CD14-positive monocyte (primary cell): ENCODE results near the gene NSD2. TPM values are rescaled to one million over a fixed set of nuclear protein-coding genes. Genes with fewer than 3 reads are reported as not detected.

ENCODE experiments used
- DNase-seq, 3 donors: peaks; one replicate each; pipeline ENCODE4 v3.0.0-alpha.2; 2011 to 2022
- H2AFZ ChIP-seq: 2 replicates; pipeline ENCODE4 v1.6.0; 2012; ENCODE audit warnings: mild to moderate bottlenecking, low read depth, low read length, inconsistent platforms; ENCODE audit not compliant: insufficient read depth, poor library complexity, severe bottlenecking
- H3K27ac ChIP-seq, 2 donors: 1 replicate in 1 of 2; 2 replicates in 1 of 2; pipeline ENCODE4 v1.5.1; 2012 to 2013; ENCODE audit warnings: low read length in 2 of 2, control low read depth in 1 of 2, inconsistent platforms in 1 of 2, low read depth in 1 of 2, mild to moderate bottlenecking in 1 of 2
- H3K27me3 ChIP-seq, 2 donors: one replicate each; pipeline versions ENCODE4 v1.6.0 to v1.6.1; 2011 to 2013; ENCODE audit warnings: low read length in 2 of 2; ENCODE audit not compliant: control insufficient read depth in 2 of 2, insufficient read depth in 2 of 2
- H3K36me3 ChIP-seq, 2 donors: replicated peaks in 1 of 2; 1 replicate in 1 of 2; 2 replicates in 1 of 2; pipeline versions ENCODE4 v1.5.1 to v1.6.1; 2012 to 2013; ENCODE audit warnings: low read length in 2 of 2, control low read depth in 1 of 2, inconsistent platforms in 1 of 2, mild to moderate bottlenecking in 1 of 2; ENCODE audit not compliant: insufficient read depth in 2 of 2, control insufficient read depth in 1 of 2
- H3K4me1 ChIP-seq, 2 donors: 1 replicate in 1 of 2; 2 replicates in 1 of 2; pipeline versions ENCODE4 v1.5.1 to v1.6.1; 2012 to 2013; ENCODE audit warnings: low read length in 2 of 2, control low read depth in 1 of 2, inconsistent platforms in 1 of 2, mild to moderate bottlenecking in 1 of 2, moderate library complexity in 1 of 2; ENCODE audit not compliant: insufficient read depth in 2 of 2, control insufficient read depth in 1 of 2
- H3K4me2 ChIP-seq: replicated peaks from 2 replicates; pipeline ENCODE3; 2012; ENCODE audit warnings: low read length, moderate library complexity, mild to moderate bottlenecking; ENCODE audit not compliant: poor library complexity, severe bottlenecking; ENCODE audit errors: extremely low read depth
- H3K4me3 ChIP-seq, 3 experiments: fragments of 200-600 bp in 1 of 3; sonication (generic) in 1 of 3; replicated peaks in 1 of 3; 1 replicate in 2 of 3; 2 replicates in 1 of 3; pipeline ENCODE4 v1.5.1; 2011 to 2013; ENCODE audit warnings: low read length in 3 of 3, mild to moderate bottlenecking in 3 of 3, control low read depth in 2 of 3, low read depth in 2 of 3, inconsistent platforms in 1 of 3, moderate library complexity in 1 of 3
- H3K79me2 ChIP-seq: 2 replicates; pipeline ENCODE4 v1.6.0; 2012; ENCODE audit warnings: mild to moderate bottlenecking, control low read depth, inconsistent platforms, low read length, moderate library complexity; ENCODE audit not compliant: insufficient read depth
- H3K9ac ChIP-seq: 2 replicates; pipeline ENCODE4 v1.6.0; 2017; ENCODE audit warnings: low read length, mild to moderate bottlenecking; ENCODE audit not compliant: insufficient read depth, poor library complexity, severe bottlenecking
- H3K9me3 ChIP-seq, 2 donors: replicated peaks in 1 of 2; 1 replicate in 1 of 2; 2 replicates in 1 of 2; pipeline versions ENCODE4 v1.5.1 to v1.6.1; 2012 to 2013; ENCODE audit warnings: low read length in 2 of 2, control low read depth in 1 of 2; ENCODE audit not compliant: control insufficient read depth in 1 of 2, insufficient read depth in 1 of 2
- H4K20me1 ChIP-seq: 2 replicates; pipeline ENCODE4 v1.6.0; 2012; ENCODE audit warnings: mild to moderate bottlenecking, low read length, control low read depth, moderate library complexity; ENCODE audit not compliant: insufficient read depth
- H3K27ac Mint-ChIP-seq, 7 donors: one replicate each; pipeline ENCODE4 v1.8.0; 2020; ENCODE audit warnings: mild to moderate bottlenecking in 7 of 7, mixed read lengths in 7 of 7, moderate library complexity in 6 of 7, inconsistent platforms in 2 of 7
- H3K27me3 Mint-ChIP-seq, 3 donors: one replicate each; pipeline ENCODE4 v1.8.0; 2021 to 2022; ENCODE audit warnings: low read depth in 3 of 3, mild to moderate bottlenecking in 3 of 3, mixed read lengths in 3 of 3, moderate library complexity in 3 of 3, inconsistent platforms in 1 of 3
- H3K36me3 Mint-ChIP-seq, 2 donors: one replicate each; pipeline ENCODE4 v1.8.0; 2020; ENCODE audit warnings: mixed read lengths in 2 of 2, inconsistent platforms in 1 of 2, mild to moderate bottlenecking in 1 of 2
- H3K4me1 Mint-ChIP-seq: one replicate; pipeline ENCODE4 v1.8.0; 2020; ENCODE audit warnings: mild to moderate bottlenecking, mixed read lengths
- H3K4me3 Mint-ChIP-seq, 2 donors: one replicate each; pipeline ENCODE4 v1.8.0; 2020; ENCODE audit warnings: mild to moderate bottlenecking in 2 of 2, mixed read lengths in 2 of 2, moderate library complexity in 1 of 2
- H3K9me3 Mint-ChIP-seq, 7 donors: one replicate each; pipeline ENCODE4 v1.8.0; 2020 to 2022; ENCODE audit warnings: mixed read lengths in 7 of 7, mild to moderate bottlenecking in 6 of 7, moderate library complexity in 6 of 7, inconsistent platforms in 2 of 7
- WGBS: methylation state at CpG from one replicate; pipeline ENCODE4 v1.1.5; 2013; ENCODE audit warnings: missing lambda C conversion rate; ENCODE audit not compliant: insufficient coverage; 5-methylcytosine and 5-hydroxymethylcytosine counted together
- intact Hi-C, 2 donors: fragments of 100-400 bp; cut with micrococcal nuclease; formaldehyde crosslinking; loops; one replicate each; pipeline versions ENCODE4 v1.15.0 to v1.15.1; 2023
- polyA plus RNA-seq, 3 donors: library from polyadenylated mRNA; depleted of rRNA in 1 of 3; unstranded in 2 of 3; stranded (reverse) in 1 of 3; fragments of 300-500 nt in 2 of 3; fragments of >200 nt in 1 of 3; fragmentation: Illumina TruSeq in 2 of 3; gene quantifications; 1 replicate in 2 of 3; 2 replicates in 1 of 3; pipeline ENCODE4 v1.2.3, GENCODE V29; 2012 to 2021
- TF ChIP-seq, protein P1 (sequence below): fragments of 200-600 bp; IDR thresholded peaks from one replicate; pipeline ENCODE4 v1.8.0; 2022; ENCODE audit warnings: antibody characterized with exemption, mild to moderate bottlenecking

NSD2 gene
- polyA plus RNA-seq, 3 donors, result 1.9 to 8.7 (median 2.3) TPM

DNA sequence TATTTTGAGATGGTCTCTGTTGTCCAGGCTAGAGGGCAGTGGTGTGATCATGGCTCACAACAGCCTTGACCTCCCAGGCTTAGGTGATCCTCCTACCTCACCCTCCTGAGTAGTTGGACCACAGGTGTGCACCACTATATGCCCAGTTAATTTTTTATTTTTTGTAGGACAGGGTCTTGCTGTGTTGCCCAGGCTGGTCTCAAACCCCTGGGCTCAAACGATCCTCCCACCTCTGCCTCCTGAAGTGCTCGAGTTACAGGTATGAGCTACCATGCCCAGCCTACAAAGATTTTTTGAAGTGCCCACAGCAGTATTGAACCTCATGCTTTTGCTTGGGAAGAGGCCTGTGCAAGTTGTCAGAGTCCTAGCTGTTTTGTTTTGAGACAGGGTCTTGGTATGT lies 31.1 kb downstream of the NSD2 start:
- no peak overlapping the region for H3K4me3 ChIP-seq
- H3K4me1 ChIP-seq, result peaks cover 0 to 2% of the 10 kb centered on the region in 2 donors
- intact Hi-C loops, result loop anchor here (5.0 to 10.0 kb wide), 2 partner anchors 45 to 47 kb away; partner anchors contain the start of gene LETM1 (in 2 of the 2)
- Mint-ChIP-seq H3K27me3 (no peaks in the 10 kb centered on the region), H3K4me3 (no peak overlapping the region), H3K4me1 (peaks cover 4% of the 10 kb centered on the region), H3K27ac (peak overlapping the region in 2 of 7 donors; percentile 38 to 44), H3K9me3 (no peaks in the 10 kb centered on the region), H3K36me3 (peaks cover 53 to 69% of the 10 kb centered on the region in 2 donors)
- H3K9me3 ChIP-seq, result no peaks in the 10 kb centered on the region
- no peaks in the 10 kb centered on the region for H3K27me3 ChIP-seq
- H3K27ac ChIP-seq, result no peak overlapping the region
- H3K4me2 ChIP-seq, result no peak overlapping the region
- no peaks in the 10 kb centered on the region for H4K20me1 ChIP-seq
- no peak for DNase-seq
- no peak overlapping the region for H2AFZ ChIP-seq
- TF ChIP-seq, protein P1, sequence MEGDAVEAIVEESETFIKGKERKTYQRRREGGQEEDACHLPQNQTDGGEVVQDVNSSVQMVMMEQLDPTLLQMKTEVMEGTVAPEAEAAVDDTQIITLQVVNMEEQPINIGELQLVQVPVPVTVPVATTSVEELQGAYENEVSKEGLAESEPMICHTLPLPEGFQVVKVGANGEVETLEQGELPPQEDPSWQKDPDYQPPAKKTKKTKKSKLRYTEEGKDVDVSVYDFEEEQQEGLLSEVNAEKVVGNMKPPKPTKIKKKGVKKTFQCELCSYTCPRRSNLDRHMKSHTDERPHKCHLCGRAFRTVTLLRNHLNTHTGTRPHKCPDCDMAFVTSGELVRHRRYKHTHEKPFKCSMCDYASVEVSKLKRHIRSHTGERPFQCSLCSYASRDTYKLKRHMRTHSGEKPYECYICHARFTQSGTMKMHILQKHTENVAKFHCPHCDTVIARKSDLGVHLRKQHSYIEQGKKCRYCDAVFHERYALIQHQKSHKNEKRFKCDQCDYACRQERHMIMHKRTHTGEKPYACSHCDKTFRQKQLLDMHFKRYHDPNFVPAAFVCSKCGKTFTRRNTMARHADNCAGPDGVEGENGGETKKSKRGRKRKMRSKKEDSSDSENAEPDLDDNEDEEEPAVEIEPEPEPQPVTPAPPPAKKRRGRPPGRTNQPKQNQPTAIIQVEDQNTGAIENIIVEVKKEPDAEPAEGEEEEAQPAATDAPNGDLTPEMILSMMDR, result no peak
- H3K9ac ChIP-seq, result no peak overlapping the region
- peaks cover 39 to 70% of the 10 kb centered on the region in 2 donors for H3K36me3 ChIP-seq
- H3K79me2 ChIP-seq, result peaks cover 94% of the 10 kb centered on the region
- 94% methylated on average over 2 of the region's 2 CpGs for WGBS

DNA sequence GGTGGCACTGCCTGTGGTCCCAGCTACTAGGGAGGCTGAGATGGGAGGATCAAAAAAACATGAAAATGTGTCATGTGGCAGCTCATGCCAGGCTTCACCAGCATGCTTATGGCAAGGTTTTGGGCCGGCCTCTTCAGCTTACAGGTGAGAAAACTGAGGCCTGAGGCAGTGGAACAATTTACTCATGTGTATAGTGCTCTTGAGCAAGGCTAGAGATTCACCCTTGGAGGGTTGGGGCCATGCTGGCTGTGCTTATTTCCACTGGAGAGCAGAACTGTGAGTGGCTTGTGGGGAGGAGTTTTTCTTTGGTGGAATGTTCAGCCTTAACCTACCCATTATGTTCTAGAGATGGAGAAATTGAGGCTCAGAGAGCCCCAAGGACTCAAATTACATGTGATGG lies 31.8 kb downstream of the NSD2 start:
- Histone ChIP-seq H3K36me3 (peaks cover 41 to 78% of the 10 kb centered on the region in 2 donors), H3K4me1 (peaks cover 0 to 2% of the 10 kb centered on the region in 2 donors), H3K79me2 (peaks cover 94% of the 10 kb centered on the region), H3K27me3 (no peaks in the 10 kb centered on the region), H3K4me3 (no peak overlapping the region), H3K9ac (no peak overlapping the region), H4K20me1 (no peaks in the 10 kb centered on the region), H3K4me2 (no peak overlapping the region), H2AFZ (no peak overlapping the region), H3K27ac (no peak overlapping the region), H3K9me3 (no peaks in the 10 kb centered on the region)
- TF ChIP-seq, protein P1, result no peak
- DNase-seq, result no peak
- Mint-ChIP-seq H3K36me3 (peaks cover 57 to 77% of the 10 kb centered on the region in 2 donors), H3K4me3 (no peak overlapping the region), H3K4me1 (peaks cover 4% of the 10 kb centered on the region), H3K27me3 (no peaks in the 10 kb centered on the region), H3K27ac (peak overlapping the region in 1 of 7 donors; percentile 67), H3K9me3 (no peaks in the 10 kb centered on the region)
- no CpG with 5 or more reads among the region's 1 CpG for WGBS
- intact Hi-C loops, result loop anchor here (5.0 to 10.0 kb wide), 2 partner anchors 46 to 48 kb away; partner anchors contain the start of gene LETM1 (in 2 of the 2)
